Endothelial cell of umbilical vein (primary cell): ENCODE measurements around the gene KIR2DL1.
"Not testable (repeated sequence)": the region's sequence is repeated elsewhere in the genome, so short reads cannot be mapped to it uniquely, and the experiment has no call there.

Experiments
- CTCF ChIP-seq, 2 donors: IDR thresholded peaks; 1 replicate in 1 of 2; 2 replicates in 1 of 2; pipeline ENCODE4 v1.5.1; 2011; ENCODE audit warnings: low read length in 2 of 2, mild to moderate bottlenecking in 2 of 2, moderate library complexity in 2 of 2, control low read depth in 1 of 2, inconsistent platforms in 1 of 2, low read depth in 1 of 2; ENCODE audit not compliant: insufficient read depth in 1 of 2; ENCODE audit errors: extremely low read depth in 1 of 2
- GATA2 ChIP-seq: IDR thresholded peaks from 2 replicates; pipeline ENCODE4 v1.7.0; 2011; ENCODE audit warnings: low read depth, mild to moderate bottlenecking, moderate library complexity, mixed read lengths, low read length; ENCODE audit not compliant: insufficient read length, insufficient read depth

- not testable (repeated sequence) for TF ChIP-seq GATA2; CTCF (IDR thresholded peaks at IDR 0.05; ENCODE audit: extremely low read depth in 1 of 2, insufficient read depth in 1 of 2, low read depth in 1 of 2, low read length in 2 of 2)
Observed at GRCh38 chr19:54758577-54758976, 11.0 kb upstream of the KIR2DL1 start.
